ENCODE measurements around the gene FAM83C.
"Not testable (repeated sequence)": the region's sequence is repeated elsewhere in the genome, so short reads cannot be mapped to it uniquely, and the experiment has no call there.

Gene FAM83C

DNA sequence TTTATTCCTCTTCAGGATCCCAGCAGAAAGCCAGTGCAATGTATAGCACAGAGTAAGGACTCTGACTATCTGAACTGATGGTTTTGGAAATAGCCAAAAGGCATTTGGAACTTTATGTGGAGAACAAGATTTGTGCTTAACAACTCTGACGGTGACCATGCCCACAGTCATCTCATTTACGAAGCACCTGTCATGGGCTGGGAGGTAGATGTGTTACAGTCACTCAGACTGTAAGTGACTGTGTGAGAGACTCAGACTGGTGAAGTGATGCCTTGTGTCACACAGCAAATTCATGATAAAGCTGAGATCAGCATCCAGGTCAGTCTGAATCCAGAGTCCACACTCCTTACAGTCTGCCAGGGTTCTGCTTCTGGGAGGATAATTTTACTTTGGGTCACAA lies 23.9 kb upstream of the FAM83C start:
- CTCF ChIA-PET, result no interaction called here
- no peak for DNase-seq (ENCODE audit: extremely low spot score)
- POLR2A ChIA-PET, result no interaction called here
- TF ChIP-seq HDGF (IDR thresholded peaks at IDR 0.05; ENCODE audit: borderline replicate concordance), result no peak
- TF ChIP-seq FOXA1 (IDR thresholded peaks at IDR 0.05), result no peak
- TF ChIP-seq CTBP1 (IDR thresholded peaks at IDR 0.05; ENCODE audit: borderline replicate concordance), result no peak
- no peak for TF ChIP-seq FOXM1 (IDR thresholded peaks at IDR 0.05; ENCODE audit: borderline replicate concordance)
- TF ChIP-seq FOXK2 (IDR thresholded peaks at IDR 0.05), result no peak
- no peak for TF ChIP-seq SP1 (IDR thresholded peaks at IDR 0.05)

DNA sequence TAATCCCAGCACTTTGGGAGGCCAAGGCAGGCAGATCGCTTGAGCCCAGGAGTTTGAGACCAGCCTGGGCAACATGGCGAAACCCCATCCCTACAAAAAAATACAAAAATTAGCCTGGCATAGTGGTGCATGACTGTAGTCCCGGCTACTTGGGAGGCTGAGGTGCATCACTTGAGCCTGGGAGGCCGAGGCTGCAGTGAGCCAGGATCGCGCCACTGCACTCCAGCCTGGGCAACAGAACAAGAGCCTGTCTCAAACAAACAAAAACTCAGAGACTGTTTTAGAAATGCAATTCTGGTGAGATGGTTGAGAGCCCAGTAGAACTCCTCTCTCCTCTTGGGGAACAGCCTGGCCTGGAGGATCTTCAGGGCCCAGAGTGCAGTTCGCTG lies 23.4 kb upstream of the FAM83C start:
- CTCF ChIA-PET, result interaction anchor here (1.0 kb wide), 1 partner anchor 11 kb away, joined by 3 read pairs; no protein-coding TSS in a partner anchor
- not testable (repeated sequence) for DNase-seq (ENCODE audit: extremely low spot score)

DNA sequence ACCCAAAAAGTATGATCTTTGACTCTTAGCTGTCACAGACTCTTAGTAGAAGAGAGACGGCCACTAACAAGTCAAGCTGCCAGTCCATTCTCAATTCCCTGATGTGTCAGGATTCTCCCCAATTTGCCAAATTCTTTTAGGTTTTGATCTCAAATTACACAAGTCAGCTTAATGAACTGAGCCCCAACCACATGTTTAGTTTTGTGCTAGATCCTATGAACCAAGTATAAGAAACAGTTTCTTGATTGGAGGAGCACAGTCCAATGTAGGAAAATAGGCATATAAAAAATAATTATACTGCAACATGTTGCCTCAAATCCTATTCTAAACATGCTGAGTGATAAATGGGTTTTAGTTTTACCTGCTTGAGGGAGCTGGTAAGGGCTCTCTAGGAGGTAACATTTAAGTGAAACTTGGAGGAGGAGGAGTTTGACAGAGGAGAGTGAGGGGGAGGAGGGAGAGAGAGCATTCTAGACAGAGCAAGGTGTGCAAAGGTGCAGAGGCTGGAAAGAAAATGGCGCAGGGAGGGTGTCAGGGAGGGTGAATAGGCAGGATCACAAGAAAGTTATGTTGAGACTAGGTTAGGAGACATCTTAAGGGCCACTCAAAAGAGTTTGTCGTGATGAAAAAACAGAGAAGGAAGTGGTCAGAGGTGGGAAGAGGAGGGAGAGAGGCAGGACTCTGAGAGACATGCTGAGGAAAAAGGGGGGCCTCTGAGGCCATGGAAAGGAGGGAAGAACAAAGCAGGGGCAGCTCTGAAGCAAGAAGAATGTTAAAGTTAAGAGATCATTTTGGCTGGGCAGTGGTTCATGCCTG lies 22.8 kb upstream of the FAM83C start:
- POLR2A ChIA-PET, result no interaction called here
- DNase-seq (ENCODE audit: extremely low spot score), result no peak
- CTCF ChIA-PET, result interaction anchor here (1.0 kb wide), 1 partner anchor 11 kb away, joined by 3 read pairs; no protein-coding TSS in a partner anchor
- no peak for TF ChIP-seq FOXM1 (IDR thresholded peaks at IDR 0.05; ENCODE audit: borderline replicate concordance)
- TF ChIP-seq HDGF (IDR thresholded peaks at IDR 0.05; ENCODE audit: borderline replicate concordance), result no peak
- TF ChIP-seq, protein P1, sequence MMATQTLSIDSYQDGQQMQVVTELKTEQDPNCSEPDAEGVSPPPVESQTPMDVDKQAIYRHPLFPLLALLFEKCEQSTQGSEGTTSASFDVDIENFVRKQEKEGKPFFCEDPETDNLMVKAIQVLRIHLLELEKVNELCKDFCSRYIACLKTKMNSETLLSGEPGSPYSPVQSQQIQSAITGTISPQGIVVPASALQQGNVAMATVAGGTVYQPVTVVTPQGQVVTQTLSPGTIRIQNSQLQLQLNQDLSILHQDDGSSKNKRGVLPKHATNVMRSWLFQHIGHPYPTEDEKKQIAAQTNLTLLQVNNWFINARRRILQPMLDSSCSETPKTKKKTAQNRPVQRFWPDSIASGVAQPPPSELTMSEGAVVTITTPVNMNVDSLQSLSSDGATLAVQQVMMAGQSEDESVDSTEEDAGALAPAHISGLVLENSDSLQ (IDR thresholded peaks at IDR 0.05), result no peak
- TF ChIP-seq SUZ12 (IDR thresholded peaks at IDR 0.05), result no peak
- TF ChIP-seq LEF1 (IDR thresholded peaks at IDR 0.05; ENCODE audit: borderline replicate concordance), result no peak
- no peak for TF ChIP-seq ELF4 (IDR thresholded peaks at IDR 0.05)
- no peak for TF ChIP-seq ZNF384 (IDR thresholded peaks at IDR 0.05)
- TF ChIP-seq FOXK2 (IDR thresholded peaks at IDR 0.05), result no peak
- no peak for TF ChIP-seq ARNT (IDR thresholded peaks at IDR 0.05)
- TF ChIP-seq L3MBTL2 (conservative IDR thresholded peaks at IDR 0.05), result no peak
- TF ChIP-seq NFRKB (IDR thresholded peaks at IDR 0.05), result no peak
- no peak for TF ChIP-seq FOXA1 (IDR thresholded peaks at IDR 0.05)

More for the DNA sequence above, 23.4 kb upstream of the FAM83C start:
- POLR2A ChIA-PET, result not testable (repeated sequence)

DNA sequence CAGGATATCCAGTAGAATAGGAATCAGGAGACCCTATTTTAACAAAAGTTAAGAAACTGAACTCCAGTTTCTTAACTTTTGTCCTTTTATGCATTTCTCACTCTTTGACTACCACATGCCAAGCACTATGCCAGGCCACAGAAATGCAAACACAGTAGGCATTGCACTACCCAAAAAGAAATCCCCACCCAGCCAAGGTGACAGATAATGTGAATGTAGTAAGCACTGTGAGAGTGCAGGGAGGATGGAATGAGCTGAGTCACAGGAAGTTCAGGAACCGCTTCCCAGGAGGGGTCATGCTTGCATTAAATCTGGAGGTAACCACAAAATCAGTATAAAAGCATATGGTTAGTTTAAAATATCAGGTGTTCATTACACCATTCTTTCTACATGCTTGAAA lies 20.1 kb upstream of the FAM83C start:
- CTCF ChIA-PET, result no interaction called here
- POLR2A ChIA-PET, result interaction anchor here (1.3 kb wide), 1 partner anchor 142 kb away, joined by 3 read pairs; no protein-coding TSS in a partner anchor
- TF ChIP-seq TARDBP (IDR thresholded peaks at IDR 0.05) (no peak), LEF1 (IDR thresholded peaks at IDR 0.05; ENCODE audit: borderline replicate concordance) (no peak), CTBP1 (IDR thresholded peaks at IDR 0.05; ENCODE audit: borderline replicate concordance) (no peak), HDGF (IDR thresholded peaks at IDR 0.05; ENCODE audit: borderline replicate concordance) (no peak), SUZ12 (IDR thresholded peaks at IDR 0.05) (no peak), L3MBTL2 (conservative IDR thresholded peaks at IDR 0.05) (no peak), NFRKB (IDR thresholded peaks at IDR 0.05) (no peak), ELF4 (IDR thresholded peaks at IDR 0.05) (no peak), SP1 (IDR thresholded peaks at IDR 0.05) (no peak), FOXA1 (IDR thresholded peaks at IDR 0.05) (no peak), FOXM1 (IDR thresholded peaks at IDR 0.05; ENCODE audit: borderline replicate concordance) (no peak)
- TF ChIP-seq, protein P1 (IDR thresholded peaks at IDR 0.05), result no peak

DNA sequence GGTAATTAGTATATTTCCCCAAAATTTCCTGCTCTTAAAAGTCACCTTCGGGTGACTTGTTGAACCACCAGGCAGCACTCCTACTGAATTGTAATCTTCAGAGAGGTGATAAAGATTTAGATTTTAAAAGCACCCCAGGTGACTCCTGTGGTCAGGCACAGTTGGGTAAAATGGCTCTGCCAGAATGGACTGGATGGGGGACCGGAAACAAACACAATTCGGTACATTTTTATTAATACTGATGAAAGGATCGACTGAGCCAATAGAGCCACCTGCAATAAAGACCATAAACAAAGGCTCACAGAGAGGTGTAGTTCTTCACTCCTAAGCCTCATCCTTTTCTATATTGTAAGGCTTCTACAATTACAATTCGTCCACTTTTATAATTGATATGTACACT lies 19.6 kb upstream of the FAM83C start:
- ChIA-PET POLR2A (interaction anchor here (1.3 kb wide), 1 partner anchor 143 kb away, joined by 3 read pairs; no protein-coding TSS in a partner anchor), CTCF (no interaction called here)
- TF ChIP-seq SP1 (IDR thresholded peaks at IDR 0.05), result no peak
- TF ChIP-seq ZNF384 (IDR thresholded peaks at IDR 0.05), result no peak
- TF ChIP-seq, protein P1 (IDR thresholded peaks at IDR 0.05), result no peak
- TF ChIP-seq BHLHE40 (IDR thresholded peaks at IDR 0.05; ENCODE audit: borderline replicate concordance), result no peak
- no peak for TF ChIP-seq TARDBP (IDR thresholded peaks at IDR 0.05)
- TF ChIP-seq FOXM1 (IDR thresholded peaks at IDR 0.05; ENCODE audit: borderline replicate concordance), result no peak
- no peak for TF ChIP-seq L3MBTL2 (conservative IDR thresholded peaks at IDR 0.05)
- no peak for TF ChIP-seq ARNT (IDR thresholded peaks at IDR 0.05)
- TF ChIP-seq LEF1 (IDR thresholded peaks at IDR 0.05; ENCODE audit: borderline replicate concordance), result no peak
- TF ChIP-seq FOXK2 (IDR thresholded peaks at IDR 0.05), result no peak
- TF ChIP-seq HDGF (IDR thresholded peaks at IDR 0.05; ENCODE audit: borderline replicate concordance), result no peak
- TF ChIP-seq ELF4 (IDR thresholded peaks at IDR 0.05), result no peak
- TF ChIP-seq FOXA1 (IDR thresholded peaks at IDR 0.05), result no peak
- no peak for TF ChIP-seq CTBP1 (IDR thresholded peaks at IDR 0.05; ENCODE audit: borderline replicate concordance)
- DNase-seq (ENCODE audit: extremely low spot score), result no peak

More for the DNA sequence above, 20.1 kb upstream of the FAM83C start:
- DNase-seq (ENCODE audit: extremely low spot score), result no peak

DNA sequence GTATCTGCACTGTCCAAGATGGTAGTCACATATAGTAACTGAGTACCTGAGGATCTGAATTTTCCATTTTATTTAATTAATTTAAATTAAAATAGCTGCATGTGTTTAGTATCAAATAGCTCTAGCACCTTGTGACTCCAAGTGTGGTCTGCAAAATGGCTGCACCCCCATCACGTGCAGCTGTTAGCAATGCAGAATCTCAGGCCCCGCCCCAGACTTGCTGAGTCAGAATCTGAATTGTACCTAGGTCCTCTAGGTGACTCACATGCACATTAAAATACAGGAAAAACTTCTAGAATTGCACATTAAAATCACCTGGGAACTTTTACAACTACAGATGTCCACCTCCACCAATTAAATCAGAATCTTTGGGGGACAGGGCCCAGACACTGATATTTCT lies 19.2 kb upstream of the FAM83C start:
- ChIA-PET POLR2A (no interaction called here), CTCF (no interaction called here)
- no peak for DNase-seq (ENCODE audit: extremely low spot score)
- TF ChIP-seq SUZ12 (IDR thresholded peaks at IDR 0.05) (no peak), ELF4 (IDR thresholded peaks at IDR 0.05) (no peak), FOXA1 (IDR thresholded peaks at IDR 0.05) (no peak), NFRKB (IDR thresholded peaks at IDR 0.05) (no peak), LEF1 (IDR thresholded peaks at IDR 0.05; ENCODE audit: borderline replicate concordance) (no peak), L3MBTL2 (conservative IDR thresholded peaks at IDR 0.05) (no peak), TARDBP (IDR thresholded peaks at IDR 0.05) (no peak)
- TF ChIP-seq, protein P1 (IDR thresholded peaks at IDR 0.05), result no peak

All from HEK293T (cell line).